Motor neuron (in vitro differentiated cells): ENCODE measurements around the gene AGL. TPM values are rescaled to one million over a fixed set of nuclear protein-coding genes. Genes with fewer than 3 reads are reported as not detected.
"Not testable (repeated sequence)": the region's sequence is repeated elsewhere in the genome, so short reads cannot be mapped to it uniquely, and the experiment has no call there.

Source experiments
- ATAC-seq, 8 experiments: fragments of 200-7000 bp; cut with Tn5 transposase; replicated peaks in 6 of 8; 2 replicates each; pipeline ENCODE4 v1.8.0; 2021; ENCODE audit warnings: mild to moderate bottlenecking in 8 of 8, moderate library complexity in 8 of 8
- H3K27ac ChIP-seq, 2 donors: fragments of 250-450 bp; sonication (Bioruptor Pico); 2 replicates each; pipeline ENCODE4 v1.9.0; 2021; ENCODE audit warnings: antibody characterized with exemption in 2 of 2, mild to moderate bottlenecking in 2 of 2, moderate library complexity in 1 of 2
- H3K4me1 ChIP-seq, 2 donors: fragments of 250-450 bp; sonication (Bioruptor Pico); replicated peaks in 1 of 2; 2 replicates each; pipeline ENCODE4 v1.6.1; 2021; ENCODE audit warnings: antibody characterized with exemption in 2 of 2, mild to moderate bottlenecking in 2 of 2, moderate library complexity in 1 of 2
- H3K4me3 ChIP-seq, 5 donors: fragments of 250-450 bp; sonication (Bioruptor Pico); 2 replicates each; pipeline ENCODE4 v1.9.0; 2021; ENCODE audit warnings: antibody characterized with exemption in 5 of 5, mild to moderate bottlenecking in 5 of 5, moderate library complexity in 4 of 5
- WGBS, 10 experiments: fragments of 450-650 bp; shearing (Covaris generic); methylation state at CpG; one replicate each; pipeline ENCODE4 v1.0.0; 2022; 5-methylcytosine and 5-hydroxymethylcytosine counted together
- in situ Hi-C, 9 experiments: fragments of 400-800 bp; cut with MboI; loops; one replicate each; pipeline ENCODE4 v1.15.0; 2021; ENCODE audit warnings: low sequenced_read_pairs in 9 of 9, low pct_unique_long_range_greater_than_20kb in 2 of 9; ENCODE audit not compliant: unreplicated experiment in 9 of 9
- total RNA-seq, 8 experiments: library from RNA; unstranded; fragments of 300-600 nt; gene quantifications; 2 replicates each; pipeline versions ENCODE4 v1.2.3 to v1.2.4, GENCODE V29; 2022

AGL gene
- total RNA-seq, 8 experiments from 2014 or later = 13.3 to 40.7 (median 14.0) TPM

DNA sequence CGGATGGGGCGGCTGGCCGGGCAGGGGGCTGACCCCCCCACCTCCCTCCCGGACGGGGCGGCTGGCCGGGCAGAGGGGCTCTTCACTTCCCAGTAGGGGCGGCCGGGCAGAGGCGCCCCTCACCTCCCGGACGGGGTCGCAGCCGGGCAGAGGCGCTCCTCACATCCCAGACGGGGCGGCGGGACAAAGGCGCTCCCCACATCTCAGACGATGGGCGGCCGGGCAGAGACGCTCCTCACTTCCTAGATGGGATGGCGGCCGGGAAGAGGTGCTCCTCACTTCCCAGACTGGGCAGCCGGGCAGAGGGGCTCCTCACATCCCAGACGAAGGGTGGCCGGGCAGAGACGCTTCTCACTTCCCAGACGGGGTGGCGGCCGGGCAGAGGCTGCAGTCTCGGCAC is 6.9 kb downstream of the AGL start:
- H3K27ac ChIP-seq, ATAC-seq, in situ Hi-C loops, H3K4me3 ChIP-seq, H3K4me1 ChIP-seq: not testable (repeated sequence)
- no CpG with 5 or more reads among the region's 33 CpGs for WGBS, 10 experiments

DNA sequence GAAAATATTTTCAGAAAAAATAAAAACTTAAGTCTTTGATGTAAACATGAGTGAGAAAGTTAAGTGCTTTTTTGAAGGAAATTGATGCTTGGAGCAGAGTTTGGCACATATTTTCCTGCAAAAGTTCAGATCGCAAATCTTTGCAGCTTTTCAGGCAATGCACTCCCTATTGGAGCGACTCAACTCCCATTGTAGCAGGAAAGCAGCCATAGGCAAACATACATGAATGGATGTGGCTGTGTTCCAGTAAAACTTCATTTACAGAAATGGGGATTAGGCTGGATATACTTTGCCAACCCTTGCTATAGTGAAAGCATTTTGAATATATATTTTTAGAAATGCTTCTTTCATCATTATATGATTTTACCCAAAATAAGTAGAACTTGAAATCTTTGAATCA is 8.1 kb downstream of the AGL start:
- Histone ChIP-seq H3K4me1 (no peaks in the 10 kb centered on the region), H3K4me3 (no peak overlapping the region), H3K27ac (no peak overlapping the region)
- WGBS, 10 experiments = 66 to 100% (median 94%) methylated on average over 1 to 2 of the region's 2 CpGs; no CpG with 5 or more reads in 1 of the 10 experiments
- in situ Hi-C loops = no loop called here
- peak in 2 of 8 experiments; percentile 41 to 42 for ATAC-seq

DNA sequence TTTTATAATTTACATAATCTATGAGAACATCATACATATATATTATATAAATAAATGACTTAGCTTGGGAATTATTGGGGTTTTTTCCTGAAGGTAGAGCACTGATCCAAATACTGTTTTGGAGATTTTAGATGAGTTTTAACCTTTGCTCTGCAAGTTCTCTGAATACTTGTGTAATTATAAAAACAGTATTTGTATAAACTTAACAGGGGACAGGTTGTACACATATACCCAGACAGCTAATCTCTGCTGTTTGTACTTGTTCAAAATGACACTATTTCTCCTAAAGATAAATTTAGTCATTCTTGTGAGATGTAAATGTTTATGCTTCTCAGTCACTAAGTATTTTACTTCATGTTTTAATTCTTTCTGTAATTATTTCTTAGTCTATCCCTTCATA is 8.7 kb downstream of the AGL start:
- no peaks in the 10 kb centered on the region for H3K4me1 ChIP-seq
- H3K4me3 ChIP-seq = no peak overlapping the region
- in situ Hi-C loops = no loop called here
- no peak for ATAC-seq
- H3K27ac ChIP-seq = no peak overlapping the region

DNA sequence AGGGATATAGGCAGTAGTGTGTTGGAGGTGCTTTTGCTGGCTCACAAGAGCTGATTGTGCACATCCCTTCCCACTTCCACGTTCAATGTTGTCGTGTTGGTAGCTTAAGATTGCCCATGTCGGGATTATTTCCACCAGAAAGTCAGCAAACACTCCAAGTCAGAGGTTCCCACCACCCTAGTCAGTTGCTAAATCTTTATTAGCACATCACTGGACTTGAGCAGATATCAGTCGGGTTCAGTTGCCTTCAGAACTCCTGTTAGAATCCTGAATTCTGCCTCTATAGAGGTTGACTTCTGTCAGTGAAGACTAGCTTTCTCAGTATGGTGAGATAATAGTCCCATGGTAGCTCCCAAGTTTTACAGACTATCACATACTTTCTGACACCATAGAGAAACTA is 10.5 kb downstream of the AGL start:
- in situ Hi-C loops = no loop called here
- H3K27ac ChIP-seq = no peak overlapping the region
- no peaks in the 10 kb centered on the region for H3K4me1 ChIP-seq
- peak in 1 of 8 experiments; percentile 11 for ATAC-seq
- no peak overlapping the region for H3K4me3 ChIP-seq
- WGBS, 10 experiments = 81 to 100% (median 92%) methylated on average over 1 to 4 of the region's 4 CpGs; no CpG with 5 or more reads in 1 of the 10 experiments

DNA sequence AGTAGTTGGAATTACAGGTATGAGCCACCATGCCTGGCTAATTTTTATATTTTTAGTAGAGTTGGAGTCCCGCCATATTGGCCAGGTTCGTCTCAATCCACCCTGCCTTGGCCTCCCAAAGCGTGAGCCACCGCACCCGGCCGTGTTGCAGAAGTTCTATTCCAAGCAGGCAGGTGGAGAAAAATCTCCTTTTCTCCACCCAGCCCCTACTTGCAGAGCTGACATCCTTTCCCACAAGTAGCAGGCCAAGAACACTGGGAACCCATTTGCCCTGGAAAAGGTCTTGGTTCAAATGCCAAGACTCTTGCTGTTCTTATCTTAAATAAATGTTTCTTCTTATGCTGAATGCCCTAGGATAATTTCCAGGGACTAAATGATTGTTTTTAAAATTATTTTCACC is 17.5 kb downstream of the AGL start:
- in situ Hi-C loops = no loop called here
- no peak overlapping the region for H3K4me3 ChIP-seq
- ATAC-seq = no peak
- H3K4me1 ChIP-seq = no peaks in the 10 kb centered on the region
- 80 to 96% (median 92%) methylated on average over 1 to 6 of the region's 6 CpGs; no CpG with 5 or more reads in 5 of the 10 experiments for WGBS, 10 experiments
- no peak overlapping the region for H3K27ac ChIP-seq

DNA sequence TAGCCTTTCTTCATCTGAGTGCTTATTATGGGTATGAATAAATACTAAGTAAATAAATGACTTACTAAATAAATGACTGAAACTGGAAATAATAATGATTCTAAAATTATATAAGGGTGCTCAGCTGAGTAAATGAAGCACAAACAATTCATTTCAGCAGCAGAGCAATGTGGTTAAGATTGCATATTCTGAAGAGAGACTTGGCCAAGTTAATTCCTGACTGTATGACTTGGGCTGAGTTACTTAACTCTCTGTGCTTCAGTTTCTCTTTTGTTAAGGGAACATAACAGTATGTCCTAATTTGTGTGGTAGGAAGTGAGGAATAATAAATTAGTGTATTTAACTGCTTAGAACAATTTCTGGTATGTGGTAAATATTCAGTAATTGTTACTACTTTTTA is 19.1 kb downstream of the AGL start:
- peak in 3 of 8 experiments; percentile 38 to 75 (median 72) for ATAC-seq
- in situ Hi-C loops = no loop called here

DNA sequence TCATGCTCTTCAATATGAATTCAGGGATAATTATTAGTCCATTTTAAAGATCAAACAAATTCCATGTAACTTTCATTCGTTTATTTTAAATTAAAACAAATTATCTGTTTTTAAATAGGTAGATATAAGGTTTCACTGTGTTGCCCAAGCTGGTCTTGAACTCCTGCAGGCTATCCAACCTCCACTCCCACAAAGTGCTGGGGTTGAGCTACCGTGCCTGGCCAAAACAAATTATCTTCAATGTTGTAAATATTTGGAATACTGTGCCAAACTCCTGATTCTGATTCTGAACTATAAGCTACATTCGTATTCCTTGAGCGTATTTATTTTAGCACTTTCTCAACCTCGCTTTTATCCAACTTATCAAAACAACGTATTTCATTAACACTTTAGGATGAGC is 19.6 kb downstream of the AGL start:
- Histone ChIP-seq H3K4me3 (no peak overlapping the region), H3K4me1 (no peaks in the 10 kb centered on the region), H3K27ac (no peak overlapping the region)
- no peak for ATAC-seq
- in situ Hi-C loops = no loop called here
- 79 to 100% (median 89%) methylated on average over 2 to 6 of the region's 6 CpGs for WGBS, 10 experiments

More for the DNA sequence above, 19.1 kb downstream of the AGL start:
- Histone ChIP-seq H3K4me1 (no peaks in the 10 kb centered on the region), H3K27ac (no peak overlapping the region), H3K4me3 (no peak overlapping the region)

DNA sequence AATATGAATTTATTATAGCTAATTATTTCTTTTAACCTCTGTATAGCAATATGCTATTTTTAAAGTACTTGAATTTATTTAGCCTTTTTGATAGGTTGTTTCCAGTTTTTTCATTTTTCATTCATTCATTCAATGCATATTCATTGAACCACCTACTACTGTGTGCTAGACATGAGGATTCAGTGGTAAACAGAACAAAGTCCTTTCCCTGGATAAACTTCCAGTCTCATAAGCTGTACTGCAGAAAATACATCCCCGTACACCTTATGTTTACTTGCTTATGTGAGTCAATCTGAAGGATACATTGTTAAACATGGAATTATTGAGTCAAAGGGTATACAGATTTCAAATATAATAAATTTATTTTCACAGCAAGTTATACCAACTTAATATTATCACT is 21.9 kb downstream of the AGL start:
- H3K4me3 ChIP-seq = no peak overlapping the region
- H3K4me1 ChIP-seq = no peaks in the 10 kb centered on the region
- 73 to 100% (median 100%) methylated on average over 1 of the region's 1 CpG; no CpG with 5 or more reads in 2 of the 10 experiments for WGBS, 10 experiments
- in situ Hi-C loops = no loop called here
- H3K27ac ChIP-seq = no peak overlapping the region
- no peak for ATAC-seq

DNA sequence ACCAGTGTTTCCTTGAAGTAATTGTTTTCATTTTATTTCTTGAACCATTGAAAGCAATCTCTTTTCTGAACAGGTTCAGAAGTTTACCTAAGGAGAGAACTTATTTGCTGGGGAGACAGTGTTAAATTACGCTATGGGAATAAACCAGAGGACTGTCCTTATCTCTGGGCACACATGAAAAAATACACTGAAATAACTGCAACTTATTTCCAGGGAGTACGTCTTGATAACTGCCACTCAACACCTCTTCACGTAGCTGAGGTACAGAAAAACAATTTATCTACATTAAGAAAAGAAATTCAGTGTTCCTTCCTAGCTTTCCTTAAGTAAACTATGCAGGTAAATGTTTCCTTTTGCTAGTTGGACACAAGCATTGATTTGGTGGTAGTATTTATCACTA is 27.4 kb downstream of the AGL start:
- H3K4me3 ChIP-seq = no peak overlapping the region
- no peak overlapping the region for H3K27ac ChIP-seq
- no peak for ATAC-seq
- H3K4me1 ChIP-seq = no peaks in the 10 kb centered on the region
- in situ Hi-C loops = no loop called here
- WGBS, 10 experiments = 88 to 100% (median 100%) methylated on average over 1 to 3 of the region's 3 CpGs

DNA sequence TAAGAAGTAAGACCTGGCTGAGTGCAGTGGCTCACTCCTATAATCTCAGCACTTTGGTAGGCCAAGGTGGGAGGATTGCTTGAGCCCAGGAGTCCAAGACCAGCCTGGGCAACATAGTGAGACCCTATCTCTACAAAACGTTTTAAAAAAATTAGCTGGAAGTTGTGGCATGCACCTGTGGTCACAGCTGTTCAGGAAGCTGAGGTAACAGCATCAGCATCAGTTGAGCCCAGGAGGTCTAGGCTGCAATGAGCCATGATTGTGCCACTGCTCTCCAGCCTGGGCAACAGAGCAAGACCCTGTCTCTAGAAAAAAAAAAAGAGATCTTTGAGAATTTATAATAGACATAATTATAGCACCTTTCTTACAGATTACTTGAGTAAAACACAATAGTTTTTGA is 36.0 kb downstream of the AGL start:
- H3K27ac ChIP-seq = no peak overlapping the region
- no peaks in the 10 kb centered on the region for H3K4me1 ChIP-seq
- ATAC-seq = no peak
- in situ Hi-C loops = no loop called here
- no peak overlapping the region for H3K4me3 ChIP-seq
- WGBS, 10 experiments = 0 to 100% (median 86%) methylated on average over 1 of the region's 1 CpG; no CpG with 5 or more reads in 3 of the 10 experiments

DNA sequence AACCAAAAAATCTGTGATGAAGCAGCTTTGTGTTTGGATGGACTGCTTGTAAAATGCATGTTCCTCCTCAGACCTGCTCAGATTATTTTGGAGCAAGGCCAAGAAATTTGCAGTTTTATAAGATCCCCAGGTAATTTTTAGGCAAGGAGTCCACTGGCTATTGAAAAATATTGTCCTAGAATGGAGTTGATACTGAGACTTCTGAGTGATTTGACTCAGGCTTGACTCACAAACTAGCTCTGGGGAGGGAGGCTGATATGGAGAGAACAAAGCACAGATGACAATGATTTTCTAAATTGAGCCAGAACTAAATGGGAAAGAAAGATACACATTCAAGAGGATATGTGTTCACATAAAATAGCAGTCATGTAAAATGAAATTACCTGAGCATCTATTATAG is 36.7 kb downstream of the AGL start:
- in situ Hi-C loops = no loop called here
- Histone ChIP-seq H3K4me1 (no peaks in the 10 kb centered on the region), H3K4me3 (no peak overlapping the region), H3K27ac (no peak overlapping the region)
- ATAC-seq = no peak

DNA sequence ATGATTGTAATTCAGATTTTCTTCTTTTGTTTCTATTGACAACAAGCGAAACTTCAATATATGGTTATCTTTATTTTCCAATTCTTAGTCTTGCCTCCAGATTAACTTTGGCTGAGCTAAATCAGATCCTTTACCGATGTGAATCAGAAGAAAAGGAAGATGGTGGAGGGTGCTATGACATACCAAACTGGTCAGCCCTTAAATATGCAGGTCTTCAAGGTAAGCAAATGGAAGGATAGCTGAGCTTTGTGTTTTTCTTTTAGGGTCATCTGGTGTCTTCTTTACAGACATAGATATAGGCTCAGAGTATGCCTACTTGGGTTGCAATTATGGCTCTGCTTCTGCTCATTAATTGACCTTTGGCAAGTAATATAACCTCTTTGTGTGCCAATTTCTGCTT is 37.7 kb downstream of the AGL start:
- no peak for ATAC-seq
- 80 to 100% (median 100%) methylated on average over 1 to 2 of the region's 2 CpGs for WGBS, 10 experiments
- in situ Hi-C loops = no loop called here

DNA sequence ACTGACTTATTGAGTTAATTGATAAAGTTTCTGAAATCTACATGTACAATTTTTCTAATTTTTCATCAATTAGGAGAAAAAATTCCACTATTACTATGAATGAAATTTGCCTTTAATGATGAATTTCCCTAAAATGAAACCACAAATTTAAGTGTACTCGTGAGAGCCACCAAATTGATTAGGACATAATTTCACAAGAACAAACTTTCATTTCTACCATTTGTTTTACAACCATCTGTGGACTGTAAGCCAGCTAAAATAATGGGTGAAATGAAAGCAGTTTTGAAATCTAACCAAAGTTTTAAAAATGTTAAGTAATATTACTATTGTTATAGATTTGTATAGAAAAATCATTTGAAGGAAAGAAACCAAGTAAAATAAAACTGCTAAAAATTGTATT is 41.8 kb downstream of the AGL start:
- H3K4me3 ChIP-seq = no peak overlapping the region
- no peaks in the 10 kb centered on the region for H3K4me1 ChIP-seq
- no peak for ATAC-seq
- H3K27ac ChIP-seq = no peak overlapping the region
- in situ Hi-C loops = no loop called here
- 0 to 100% (median 84%) methylated on average over 1 of the region's 1 CpG for WGBS, 10 experiments

More for the DNA sequence above, 37.7 kb downstream of the AGL start:
- Histone ChIP-seq H3K27ac (no peak overlapping the region), H3K4me3 (no peak overlapping the region), H3K4me1 (no peaks in the 10 kb centered on the region)

DNA sequence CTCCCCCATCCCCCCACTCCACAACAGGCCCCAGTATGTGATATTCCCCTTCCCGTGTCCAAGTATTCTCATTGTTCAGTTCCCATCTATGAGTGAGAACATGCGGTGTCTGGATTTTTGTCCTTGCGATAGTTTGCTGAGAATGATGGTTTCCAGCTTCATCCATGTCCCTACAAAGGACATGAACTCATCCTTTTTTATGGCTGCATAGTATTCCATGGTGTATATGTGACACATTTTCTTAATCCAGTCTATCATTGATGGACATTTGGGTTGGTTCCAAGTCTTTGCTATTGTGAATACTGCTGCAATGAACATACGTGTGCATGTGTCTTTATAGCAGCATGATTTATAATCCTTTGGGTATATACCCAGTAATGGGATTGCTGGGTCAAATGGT is 53.1 kb downstream of the AGL start:
- WGBS, 10 experiments = 92% methylated on average over 2 of the region's 4 CpGs; no CpG with 5 or more reads in 9 of the 10 experiments
- in situ Hi-C loops, H3K27ac ChIP-seq, ATAC-seq, H3K4me1 ChIP-seq, H3K4me3 ChIP-seq: not testable (repeated sequence)

DNA sequence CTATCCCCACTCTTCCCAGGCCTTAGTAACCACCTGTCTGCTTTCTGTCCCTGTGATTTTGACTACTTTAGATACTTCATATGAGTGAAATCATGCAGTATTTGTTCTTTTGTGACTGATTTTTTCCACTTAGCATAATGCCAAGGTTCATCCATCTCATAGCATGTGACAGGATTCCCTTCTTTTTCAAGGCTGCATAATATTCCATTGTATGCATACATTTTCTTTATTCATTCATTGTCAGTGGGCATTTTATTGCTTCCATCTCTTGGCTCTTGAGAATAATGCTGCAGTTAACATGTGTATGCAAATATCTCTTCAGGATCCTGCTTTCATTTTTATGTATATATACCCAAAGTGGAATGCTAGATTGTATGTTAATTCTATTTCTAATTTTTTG is 56.4 kb downstream of the AGL start:
- no peak overlapping the region for H3K4me3 ChIP-seq
- in situ Hi-C loops = no loop called here
- no peak overlapping the region for H3K27ac ChIP-seq
- H3K4me1 ChIP-seq = no peaks in the 10 kb centered on the region
- no peak for ATAC-seq
